GM18498 (cell line): Measurements from ENCODE around the gene CCDC27.

Experiments used
- ATAC-seq: cut with Tn5 transposase; IDR thresholded peaks from one replicate; pipeline ENCODE4 v1.9.1; 2021; ENCODE audit warnings: mild to moderate bottlenecking, moderate library complexity; ENCODE audit not compliant: unreplicated experiment

CCDC27 gene

DNA sequence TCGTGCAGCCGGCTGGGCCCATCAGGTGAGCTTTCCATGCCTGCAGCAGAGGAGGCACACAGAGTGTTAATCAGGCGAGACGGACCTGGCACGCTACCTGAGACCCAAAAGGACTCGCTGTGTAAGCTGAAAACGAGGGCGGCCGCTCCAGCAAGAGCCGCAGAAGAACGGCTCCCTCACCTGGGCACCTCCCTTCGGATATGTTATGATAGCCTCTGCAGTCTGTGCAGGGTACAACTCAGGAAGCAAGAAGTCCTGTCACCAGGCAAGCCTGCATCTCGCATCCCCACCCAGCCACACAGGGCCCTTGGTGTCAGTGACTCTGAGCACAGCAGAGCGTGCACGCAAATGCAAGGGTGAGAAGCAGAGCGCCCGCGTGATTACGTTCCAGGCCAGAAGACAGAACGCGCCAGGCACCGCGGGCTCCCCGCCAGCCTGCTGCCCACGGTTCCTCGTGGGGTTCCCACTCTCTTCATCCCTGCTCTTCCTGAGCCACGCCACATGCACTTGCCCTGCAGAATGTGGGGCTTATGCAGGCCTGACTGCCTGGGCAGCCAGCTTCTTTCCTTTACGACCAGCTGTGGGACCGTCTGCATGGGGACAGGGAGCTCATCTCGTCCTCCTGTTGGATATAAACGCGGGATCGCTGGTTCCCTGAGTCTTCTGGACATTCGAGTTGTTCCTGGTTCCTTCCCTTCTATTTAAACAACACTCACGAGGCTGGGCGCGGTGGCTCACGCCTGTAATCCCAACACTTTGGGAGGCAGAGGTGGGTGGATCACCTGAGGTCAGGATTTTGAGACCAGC is 64.3 kb downstream of the CCDC27 start:
- ATAC-seq: no peak

DNA sequence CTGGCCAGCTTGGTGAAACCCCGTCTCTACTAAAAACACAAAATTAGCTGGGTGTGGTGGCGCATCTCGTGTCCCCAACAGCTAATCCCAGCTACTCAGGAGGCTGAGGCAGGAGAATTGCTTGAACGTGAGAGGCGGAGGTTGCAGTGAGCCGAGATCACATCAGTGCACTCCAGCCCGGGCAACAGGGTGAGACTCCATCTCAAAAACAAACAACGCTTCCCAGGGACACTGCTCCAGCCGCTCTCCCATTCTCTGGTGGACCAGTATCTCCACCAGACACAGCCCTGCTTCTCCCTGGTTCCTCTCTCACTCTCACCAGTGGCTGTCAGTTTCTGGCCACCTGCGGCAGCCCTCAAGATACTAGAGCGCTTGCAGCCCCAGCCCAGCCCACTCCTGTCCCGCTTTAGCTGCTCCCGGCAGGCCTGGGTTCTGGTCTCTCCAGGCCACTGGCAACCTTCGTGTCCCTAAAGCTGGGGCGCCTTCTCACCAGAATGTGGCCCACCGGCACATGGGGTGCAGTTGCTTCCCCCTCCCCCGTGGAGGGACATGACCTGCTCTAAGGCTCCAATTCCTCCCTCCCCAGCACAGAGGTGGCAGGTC is 65.0 kb downstream of the CCDC27 start:
- no peak for ATAC-seq

DNA sequence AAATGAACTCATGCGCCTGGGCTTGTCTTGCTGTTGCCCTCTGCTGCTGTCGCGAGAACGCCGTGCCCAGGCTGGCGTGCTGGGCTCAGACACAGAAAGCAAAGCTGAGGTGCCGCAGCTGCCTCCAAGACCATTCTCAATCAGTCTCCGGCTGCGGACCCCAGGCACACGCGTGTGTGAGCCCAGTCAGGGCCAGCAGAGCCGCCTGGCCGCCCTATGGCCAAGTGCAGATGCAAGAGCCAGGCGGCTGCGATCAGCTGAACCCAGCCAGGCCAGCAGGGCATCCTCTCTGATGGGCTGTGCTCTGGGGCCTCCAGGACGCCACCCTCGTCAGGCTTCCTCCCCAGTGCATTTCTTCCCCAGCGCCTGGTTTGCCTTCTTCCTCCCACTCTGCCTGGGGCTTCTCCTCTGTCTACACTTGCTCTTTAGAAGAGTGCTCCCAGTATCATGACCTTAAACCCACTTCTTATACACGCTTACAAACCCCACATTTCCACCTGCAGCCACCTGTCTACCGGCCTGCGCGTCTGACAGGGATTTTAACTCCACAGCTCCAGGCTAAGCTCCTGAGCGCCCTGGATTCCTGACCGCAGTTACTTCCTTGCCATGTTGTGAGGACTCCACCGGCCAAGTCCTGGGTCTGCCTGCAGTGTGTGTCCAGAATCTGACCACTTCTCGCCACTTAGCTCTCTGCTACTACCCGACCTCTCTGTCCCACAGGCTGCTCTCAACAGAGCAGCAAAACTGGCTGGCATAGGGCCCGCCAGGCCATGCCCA is 65.8 kb downstream of the CCDC27 start:
- no peak for ATAC-seq

DNA sequence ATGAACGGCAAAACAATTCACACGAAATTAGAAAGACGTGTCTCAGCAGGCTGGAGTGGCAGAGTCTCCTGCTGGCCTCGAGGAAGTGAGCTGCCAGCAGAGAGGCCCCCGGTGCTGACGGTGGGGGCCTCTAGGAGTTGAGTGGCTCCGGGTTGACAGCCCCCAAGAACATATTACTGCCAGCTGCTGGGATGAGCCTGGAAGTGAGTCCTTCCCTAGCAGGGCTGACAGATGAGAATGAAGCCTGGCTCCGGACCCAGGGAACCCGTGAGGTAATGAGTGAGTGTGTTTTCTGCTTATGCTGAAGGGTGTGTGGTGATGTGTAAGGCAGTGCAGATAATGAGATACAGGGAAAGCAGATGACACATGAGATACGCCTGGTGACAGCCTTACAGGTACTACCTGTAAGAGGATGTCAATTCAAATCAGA is 67.5 kb downstream of the CCDC27 start:
- no peak for ATAC-seq

DNA sequence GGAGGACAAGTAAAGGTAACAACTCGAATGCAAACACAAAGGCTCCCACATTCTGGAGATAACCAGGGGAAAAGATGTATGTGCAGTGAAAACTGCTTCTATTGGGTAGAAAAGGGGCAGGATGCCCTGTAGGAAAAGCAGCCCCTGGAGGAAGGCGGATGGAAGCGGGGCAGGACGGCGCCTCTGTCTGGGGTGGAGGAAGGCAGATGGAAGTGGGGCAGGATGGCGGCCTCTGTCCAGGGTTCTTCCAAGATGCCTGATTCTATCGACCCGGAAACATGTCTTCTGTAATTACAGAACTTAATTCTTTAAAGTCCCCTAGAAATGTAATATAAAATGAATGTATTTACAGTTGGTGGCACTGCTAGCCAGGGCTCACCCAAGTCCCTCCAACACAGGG is 68.1 kb downstream of the CCDC27 start:
- ATAC-seq: no peak

DNA sequence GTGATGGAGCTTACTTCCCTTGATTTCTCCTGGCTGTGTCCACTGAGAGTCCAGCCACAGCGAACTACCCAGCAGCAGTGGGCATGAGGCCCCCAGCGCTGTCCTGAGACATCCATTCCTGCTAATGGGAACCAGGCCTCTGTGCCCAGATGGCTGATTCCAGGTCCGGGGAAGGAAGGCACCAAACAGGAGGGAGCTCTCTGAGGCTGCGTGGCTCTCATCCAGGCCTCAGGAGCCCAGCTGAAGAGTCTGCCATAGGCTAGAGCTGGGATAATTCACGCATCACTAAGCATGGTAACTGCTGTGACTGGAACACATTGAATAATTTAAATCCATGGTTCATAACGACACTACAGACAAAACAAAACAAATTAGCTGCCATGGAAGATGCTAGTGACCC is 68.8 kb downstream of the CCDC27 start:
- ATAC-seq: no peak
